SK-N-MC (cell line): ENCODE measurements around the gene YPEL2.

ENCODE experiments used
- EZH2 ChIP-seq: fragments of 200-600 bp; sonication (generic); IDR thresholded peaks from one replicate; pipeline ENCODE4 v1.6.1; 2017; ENCODE audit warnings: antibody characterized with exemption
- POLR2AphosphoS5 ChIP-seq: IDR thresholded peaks from 2 replicates; pipeline ENCODE4 v1.6.1; 2012; ENCODE audit warnings: mild to moderate bottlenecking, low read depth, low read length, borderline replicate concordance

DNA sequence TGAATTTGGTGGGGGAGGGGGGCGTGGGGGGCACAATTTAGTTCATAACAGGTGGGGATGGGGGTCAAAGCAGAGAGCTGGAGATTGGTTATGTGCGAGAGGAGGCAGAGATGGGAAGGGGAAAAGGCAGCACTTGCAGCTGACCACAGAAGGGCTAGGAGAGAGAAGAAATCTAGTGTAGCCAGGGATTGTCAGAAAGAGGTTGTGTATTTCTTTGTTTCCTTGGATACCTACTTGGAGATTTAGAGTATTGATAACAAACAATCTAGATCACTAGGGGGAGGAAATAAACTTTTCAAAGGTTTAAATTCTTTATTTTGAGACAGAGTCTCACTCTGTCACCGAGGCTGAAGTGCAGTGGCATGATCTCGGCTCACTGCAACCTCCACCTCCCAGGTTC, 47.1 kb upstream of the YPEL2 start:
- TF ChIP-seq EZH2 (no peak), POLR2AphosphoS5 (no peak)
